HPDE6-E6E7 (cell line): ENCODE measurements around the gene NSFL1C.

Experiments used
- DNase-seq: peaks from one replicate; pipeline ENCODE4 v3.0.0; 2011; ENCODE audit warnings: missing footprints; ENCODE audit errors: extremely low spot score

The NSFL1C gene

GRCh38 chr20:1484438-1485116, 17.9 kb upstream of the NSFL1C start:
- DNase-seq: no peak

- DNase-seq: no peak
Measured at GRCh38 chr20:1479831-1480595, 13.4 kb upstream of the NSFL1C start.

DNA sequence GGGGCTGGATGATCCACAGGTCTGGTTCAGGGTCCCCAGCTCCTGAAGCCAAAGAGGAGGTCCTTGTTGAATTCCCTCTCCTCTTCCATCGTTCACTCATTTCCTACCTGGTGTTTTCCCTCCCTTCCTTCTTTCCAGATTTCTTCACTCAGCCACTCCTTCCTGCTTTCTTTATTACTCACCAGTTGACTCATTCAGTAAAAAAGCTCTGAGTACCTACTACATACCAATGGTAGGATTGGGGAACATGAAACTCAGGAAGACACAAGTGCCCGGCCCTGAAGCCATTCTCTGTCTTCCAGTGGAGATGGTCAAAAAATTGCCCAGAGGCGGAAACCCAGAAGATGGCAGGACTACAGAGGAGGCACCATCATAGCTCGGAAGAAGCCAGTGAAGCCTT, 11.9 kb upstream of the NSFL1C start:
- DNase-seq: peak; percentile 93

- peak; percentile 81 for DNase-seq
Measured at GRCh38 chr20:1477896-1478490, 11.3 kb upstream of the NSFL1C start.

GRCh38 chr20:1474817-1475603, 8.4 kb upstream of the NSFL1C start:
- DNase-seq: peak; percentile 91

GRCh38 chr20:1474325-1474724, 7.7 kb upstream of the NSFL1C start:
- no peak for DNase-seq

GRCh38 chr20:1473246-1474220, 6.9 kb upstream of the NSFL1C start:
- no peak for DNase-seq

GRCh38 chr20:1472556-1473245, 6.1 kb upstream of the NSFL1C start:
- DNase-seq: no peak

- no peak for DNase-seq
Measured at GRCh38 chr20:1471242-1471641, 4.6 kb upstream of the NSFL1C start.

GRCh38 chr20:1469925-1470571, 3.4 kb upstream of the NSFL1C start:
- peak; percentile 82 for DNase-seq

DNA sequence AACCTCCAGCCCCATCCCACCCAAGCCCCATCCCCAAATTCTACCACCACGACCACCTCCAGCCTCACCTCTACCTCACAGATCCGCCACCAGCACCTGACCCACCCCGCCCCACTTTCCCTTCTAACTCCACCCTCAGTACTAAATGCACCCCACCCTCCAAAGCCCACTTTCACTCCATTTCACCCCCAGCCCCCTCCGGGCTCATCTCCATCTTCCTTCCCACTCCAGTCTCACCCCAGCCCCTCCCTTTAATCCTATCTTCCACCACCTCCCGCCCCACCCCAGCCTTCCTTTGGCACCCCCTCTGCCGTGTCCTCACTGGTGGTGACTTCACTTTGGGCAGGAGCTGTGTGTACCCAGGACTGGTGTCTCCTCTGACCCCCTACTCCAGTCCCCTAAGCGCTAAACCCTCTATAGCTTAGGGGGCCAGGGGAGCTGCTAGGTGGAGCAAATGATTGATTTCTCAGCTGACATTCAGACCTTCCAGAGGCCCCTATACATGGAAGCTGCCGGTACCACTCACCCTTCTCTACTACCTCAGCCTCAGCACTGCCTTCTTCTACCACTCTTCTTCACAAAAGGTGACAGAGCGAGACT, 2.8 kb upstream of the NSFL1C start:
- no peak for DNase-seq

- DNase-seq: no peak
Measured at GRCh38 chr20:1468117-1468624, 1.5 kb upstream of the NSFL1C start.

- DNase-seq: no peak
Measured at GRCh38 chr20:1467355-1468116, 887 bp upstream of the NSFL1C start.

DNA sequence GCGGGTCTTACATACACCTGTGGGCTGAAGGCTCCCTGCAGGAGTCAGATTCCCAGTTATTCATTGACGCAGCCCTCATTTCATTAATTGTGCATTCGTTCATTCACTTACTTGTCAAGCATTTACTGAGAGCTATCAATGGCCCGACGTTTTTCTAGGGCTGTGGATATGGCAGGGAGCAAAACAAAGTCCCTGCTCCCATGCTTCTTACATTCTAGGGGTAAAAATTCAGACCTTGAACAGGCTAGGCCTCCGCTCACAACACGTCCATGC, 369 bp upstream of the NSFL1C start:
- no peak for DNase-seq

DNA sequence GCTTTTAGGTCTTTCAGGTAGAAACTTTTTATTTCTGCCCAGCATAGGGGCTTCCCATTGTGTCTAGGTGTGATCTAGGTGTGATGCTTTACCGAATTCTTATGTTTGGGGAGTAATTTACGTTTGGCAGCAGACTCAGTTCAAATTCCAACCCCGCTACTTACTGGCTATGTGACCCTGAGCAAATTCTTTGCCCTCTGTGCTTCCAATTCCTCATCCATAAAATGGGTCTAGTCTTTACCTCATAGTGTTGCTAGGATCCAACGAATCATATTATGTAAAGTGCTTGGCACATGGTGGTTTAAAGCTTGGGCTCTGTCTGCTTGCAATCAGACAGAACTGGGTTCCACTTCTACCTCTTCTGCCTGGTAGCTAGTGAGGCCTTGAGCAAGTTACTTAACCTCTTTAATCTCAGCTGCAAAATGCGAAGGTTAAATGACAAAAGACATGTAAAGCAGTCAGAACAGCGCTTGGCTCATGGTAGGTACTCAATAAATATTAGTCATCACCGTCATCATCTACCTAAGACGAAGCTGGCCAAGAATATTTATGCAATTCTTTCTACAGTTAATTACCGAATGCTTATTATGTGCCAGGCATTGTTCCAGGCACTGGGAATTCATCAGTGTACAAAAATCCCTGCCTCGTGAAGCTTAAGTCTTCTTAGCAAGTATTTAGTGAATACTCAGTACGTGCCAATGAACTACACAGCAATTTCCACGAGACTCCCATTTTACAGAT, 1.0 kb downstream of the NSFL1C start:
- no peak for DNase-seq

DNA sequence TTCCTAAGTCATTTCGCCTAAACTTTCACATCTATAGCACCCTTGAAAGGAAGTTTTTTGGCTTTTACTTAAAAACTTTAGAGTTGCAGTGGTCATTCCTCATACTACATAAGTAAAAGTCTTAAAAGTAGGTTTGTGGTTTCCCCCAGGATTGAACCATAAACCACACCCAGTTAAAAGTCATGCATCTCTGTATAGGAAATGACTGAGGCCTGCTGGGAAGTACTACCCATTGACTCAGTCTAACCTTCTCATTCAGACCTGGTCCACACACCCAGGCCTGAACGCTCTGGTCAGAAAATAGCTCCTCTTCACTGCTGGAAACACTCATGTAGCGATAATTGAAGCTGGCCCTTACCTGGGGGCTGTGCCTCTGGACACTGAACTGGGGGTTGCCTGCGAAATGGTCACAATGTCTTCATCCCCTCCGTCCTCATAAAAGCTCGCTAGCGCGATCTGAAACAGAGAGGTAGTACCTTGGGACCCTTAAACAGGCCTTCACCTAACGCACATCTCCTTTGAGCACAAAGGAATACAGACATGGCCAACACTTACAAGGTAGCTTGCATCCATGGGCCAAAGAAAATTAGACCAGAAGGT, 2.6 kb downstream of the NSFL1C start:
- DNase-seq: no peak

GRCh38 chr20:1462834-1463233, 3.8 kb downstream of the NSFL1C start:
- DNase-seq: no peak

- DNase-seq: no peak
Measured at GRCh38 chr20:1462001-1462400, 4.6 kb downstream of the NSFL1C start.
